ENCODE results near the gene SNAP47.

Gene SNAP47

DNA sequence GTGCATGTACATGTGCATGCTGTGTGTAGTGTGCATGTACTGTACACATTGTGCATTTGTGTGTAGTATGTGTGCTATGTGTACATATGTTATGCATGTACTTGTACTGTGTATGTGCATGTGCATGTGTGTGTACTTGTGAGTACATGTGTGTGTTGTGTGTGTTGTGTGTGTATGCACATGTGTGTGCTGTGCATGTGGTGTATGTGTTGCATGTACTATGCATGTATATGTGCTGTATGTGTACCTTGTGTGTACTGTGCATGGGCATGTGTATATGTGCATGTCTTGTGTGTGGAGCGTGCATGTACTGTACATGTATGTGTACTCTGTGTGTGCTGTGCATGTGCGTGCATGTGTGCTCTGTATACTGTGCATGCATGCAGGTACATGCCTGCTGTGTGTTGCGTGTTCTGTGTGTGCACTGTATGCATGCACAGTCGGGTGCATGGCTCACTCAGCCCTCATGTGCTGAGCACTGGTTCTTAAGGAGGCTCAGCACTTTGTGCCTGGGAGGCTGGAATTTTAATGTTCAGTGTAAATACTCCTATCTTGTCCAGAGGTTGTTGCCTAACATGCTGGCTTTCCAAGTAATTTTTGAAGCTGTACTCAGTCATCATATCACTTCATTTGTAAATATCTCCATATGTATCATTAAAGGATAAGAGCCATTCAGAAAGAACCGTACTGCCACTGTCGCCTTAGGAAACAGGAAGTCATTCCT lies 32.3 kb downstream of the SNAP47 start:
- no peaks in the 10 kb centered on the region for H3K36me3 ChIP-seq (ENCODE audit: low read length)
- H3K27me3 ChIP-seq (ENCODE audit: low read length): no peaks in the 10 kb centered on the region
- H2AFZ ChIP-seq (ENCODE audit: low read depth, low read length, severe bottlenecking): no peak overlapping the region
- H3K9ac ChIP-seq (ENCODE audit: low read length): no peak overlapping the region
- no peak overlapping the region for H3K27ac ChIP-seq (ENCODE audit: low read depth, low read length)
- no peaks in the 10 kb centered on the region for H3K9me3 ChIP-seq (ENCODE audit: insufficient read depth, low read length)
- no peak overlapping the region for H3K4me2 ChIP-seq (ENCODE audit: low read depth, low read length, poor library complexity, severe bottlenecking)
- H3K4me3 ChIP-seq (ENCODE audit: insufficient read depth, low read length, poor library complexity, severe bottlenecking): no peak overlapping the region
- 0 out of 2 replicates have a peak, but pooled peaks cover 7% of the 10 kb centered on the region for H3K79me2 ChIP-seq (ENCODE audit: insufficient read depth, low read length)
- TF ChIP-seq, protein P1, sequence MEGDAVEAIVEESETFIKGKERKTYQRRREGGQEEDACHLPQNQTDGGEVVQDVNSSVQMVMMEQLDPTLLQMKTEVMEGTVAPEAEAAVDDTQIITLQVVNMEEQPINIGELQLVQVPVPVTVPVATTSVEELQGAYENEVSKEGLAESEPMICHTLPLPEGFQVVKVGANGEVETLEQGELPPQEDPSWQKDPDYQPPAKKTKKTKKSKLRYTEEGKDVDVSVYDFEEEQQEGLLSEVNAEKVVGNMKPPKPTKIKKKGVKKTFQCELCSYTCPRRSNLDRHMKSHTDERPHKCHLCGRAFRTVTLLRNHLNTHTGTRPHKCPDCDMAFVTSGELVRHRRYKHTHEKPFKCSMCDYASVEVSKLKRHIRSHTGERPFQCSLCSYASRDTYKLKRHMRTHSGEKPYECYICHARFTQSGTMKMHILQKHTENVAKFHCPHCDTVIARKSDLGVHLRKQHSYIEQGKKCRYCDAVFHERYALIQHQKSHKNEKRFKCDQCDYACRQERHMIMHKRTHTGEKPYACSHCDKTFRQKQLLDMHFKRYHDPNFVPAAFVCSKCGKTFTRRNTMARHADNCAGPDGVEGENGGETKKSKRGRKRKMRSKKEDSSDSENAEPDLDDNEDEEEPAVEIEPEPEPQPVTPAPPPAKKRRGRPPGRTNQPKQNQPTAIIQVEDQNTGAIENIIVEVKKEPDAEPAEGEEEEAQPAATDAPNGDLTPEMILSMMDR (IDR thresholded peaks at IDR 0.05; ENCODE audit: insufficient read depth, low read length, poor library complexity, severe bottlenecking): no peak
- no peak for TF ChIP-seq EZH2phosphoT487 (conservative IDR thresholded peaks at IDR 0.05; ENCODE audit: low read length)
- no peaks in the 10 kb centered on the region for H4K20me1 ChIP-seq (ENCODE audit: low read depth, low read length)
- no peaks in the 10 kb centered on the region for H3F3A ChIP-seq (ENCODE audit: insufficient read depth)
- no peaks in the 10 kb centered on the region for H3K9me2 ChIP-seq (replicated peaks; ENCODE audit: insufficient read depth, low read length)

DNA sequence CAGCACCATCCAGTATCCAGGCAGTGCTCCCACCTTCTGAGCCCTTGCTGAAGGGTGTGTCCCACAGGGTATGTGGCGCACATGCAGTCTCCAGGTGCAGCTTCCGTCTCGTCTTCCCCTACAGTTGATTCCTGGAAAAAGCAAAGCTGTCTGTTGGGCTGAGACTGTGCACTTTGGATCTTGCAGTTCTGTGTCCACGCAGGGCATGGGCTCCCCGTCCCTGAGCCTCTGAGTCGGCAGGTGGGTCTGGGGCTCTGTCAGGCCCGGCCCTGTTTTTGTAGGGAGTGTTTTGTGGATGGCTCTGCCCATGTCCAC lies 32.8 kb downstream of the SNAP47 start:
- no peak overlapping the region for H3K27ac ChIP-seq (ENCODE audit: low read depth, low read length)
- TF ChIP-seq, protein P1 (IDR thresholded peaks at IDR 0.05; ENCODE audit: insufficient read depth, low read length, poor library complexity, severe bottlenecking): no peak
- no peak for TF ChIP-seq EZH2phosphoT487 (conservative IDR thresholded peaks at IDR 0.05; ENCODE audit: low read length)
- no peaks in the 10 kb centered on the region for H4K20me1 ChIP-seq (ENCODE audit: low read depth, low read length)
- no peaks in the 10 kb centered on the region for H3K9me3 ChIP-seq (ENCODE audit: insufficient read depth, low read length)
- no peaks in the 10 kb centered on the region for H3K27me3 ChIP-seq (ENCODE audit: low read length)
- no peak overlapping the region for H2AFZ ChIP-seq (ENCODE audit: low read depth, low read length, severe bottlenecking)
- H3K79me2 ChIP-seq (ENCODE audit: insufficient read depth, low read length): 0 out of 2 replicates have a peak, but pooled peaks cover 5% of the 10 kb centered on the region
- no peak overlapping the region for H3K9ac ChIP-seq (ENCODE audit: low read length)
- no peak overlapping the region for H3K4me2 ChIP-seq (ENCODE audit: low read depth, low read length, poor library complexity, severe bottlenecking)
- H3K4me3 ChIP-seq (ENCODE audit: insufficient read depth, low read length, poor library complexity, severe bottlenecking): no peak overlapping the region
- H3K36me3 ChIP-seq (ENCODE audit: low read length): no peaks in the 10 kb centered on the region
- H3K9me2 ChIP-seq (replicated peaks; ENCODE audit: insufficient read depth, low read length): no peaks in the 10 kb centered on the region
- no peaks in the 10 kb centered on the region for H3F3A ChIP-seq (ENCODE audit: insufficient read depth)

DNA sequence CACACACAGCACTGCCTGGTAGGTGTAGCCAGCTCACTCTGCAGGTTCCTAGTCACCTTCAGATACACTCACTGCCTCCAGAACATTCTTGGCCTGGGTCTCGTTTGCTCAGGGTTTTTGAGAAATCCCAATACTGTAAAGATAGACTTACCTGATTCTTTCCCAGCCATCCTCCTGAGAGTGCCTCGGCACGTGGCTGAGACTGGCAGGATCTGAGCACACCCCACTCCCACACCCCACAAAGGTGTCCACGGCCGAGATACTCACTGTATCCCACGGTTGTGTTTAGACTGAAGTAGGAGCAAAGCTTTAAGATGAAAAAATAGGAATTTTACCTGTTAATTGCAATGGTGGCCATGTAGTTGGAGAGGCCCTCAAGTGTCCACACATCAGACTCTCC lies 33.4 kb downstream of the SNAP47 start:
- no peak overlapping the region for H3K4me2 ChIP-seq (ENCODE audit: low read depth, low read length, poor library complexity, severe bottlenecking)
- no peaks in the 10 kb centered on the region for H4K20me1 ChIP-seq (ENCODE audit: low read depth, low read length)
- H3K36me3 ChIP-seq (ENCODE audit: low read length): no peaks in the 10 kb centered on the region
- H3K27ac ChIP-seq (ENCODE audit: low read depth, low read length): no peak overlapping the region
- no peak overlapping the region for H3K4me3 ChIP-seq (ENCODE audit: insufficient read depth, low read length, poor library complexity, severe bottlenecking)
- H3F3A ChIP-seq (ENCODE audit: insufficient read depth): no peaks in the 10 kb centered on the region
- H3K9me3 ChIP-seq (ENCODE audit: insufficient read depth, low read length): no peaks in the 10 kb centered on the region
- H2AFZ ChIP-seq (ENCODE audit: low read depth, low read length, severe bottlenecking): no peak overlapping the region
- no peaks in the 10 kb centered on the region for H3K79me2 ChIP-seq (ENCODE audit: insufficient read depth, low read length)
- H3K27me3 ChIP-seq (ENCODE audit: low read length): no peaks in the 10 kb centered on the region
- no peaks in the 10 kb centered on the region for H3K9me2 ChIP-seq (replicated peaks; ENCODE audit: insufficient read depth, low read length)
- TF ChIP-seq EZH2phosphoT487 (conservative IDR thresholded peaks at IDR 0.05; ENCODE audit: low read length): no peak
- TF ChIP-seq, protein P1 (IDR thresholded peaks at IDR 0.05; ENCODE audit: insufficient read depth, low read length, poor library complexity, severe bottlenecking): no peak
- no peak overlapping the region for H3K9ac ChIP-seq (ENCODE audit: low read length)
